Suprapubic skin (tissue), 4 donors: ENCODE measurements around the gene IRX4. TPM values are rescaled to one million over a fixed set of nuclear protein-coding genes. Genes with fewer than 3 reads are reported as not detected.
A peak's percentile ranks its signal among the peaks of the same experiment; 100 is the strongest.

Experiments used
- DNase-seq, 2 donors: peaks; one replicate each; pipeline ENCODE4 v3.0.0-alpha.2; 2019; ENCODE audit warnings: low spot score in 2 of 2
- H3K27ac ChIP-seq: fragments of 200-600 bp; sonication (generic); one replicate; pipeline ENCODE4 v1.5.1; 2019
- H3K27me3 ChIP-seq: fragments of 200-600 bp; sonication (generic); one replicate; pipeline ENCODE4 v1.5.1; 2019
- H3K36me3 ChIP-seq: fragments of 200-600 bp; sonication (generic); one replicate; pipeline ENCODE4 v1.5.1; 2019
- H3K4me1 ChIP-seq: fragments of 200-600 bp; sonication (generic); one replicate; pipeline ENCODE4 v1.5.1; 2019
- H3K4me3 ChIP-seq: fragments of 200-600 bp; sonication (generic); one replicate; pipeline ENCODE4 v1.5.1; 2019; ENCODE audit warnings: mild to moderate bottlenecking
- H3K9me3 ChIP-seq: fragments of 200-600 bp; sonication (generic); one replicate; pipeline ENCODE4 v1.5.1; 2019
- EP300 ChIP-seq: sonication (generic); formaldehyde crosslinking; IDR thresholded peaks from one replicate; pipeline ENCODE4 v1.6.1; 2017; ENCODE audit warnings: antibody characterized with exemption
- POLR2A ChIP-seq, 2 donors: fragments of 450-650 bp; IDR thresholded peaks; one replicate each; pipeline ENCODE4 v1.6.1; 2017; ENCODE audit warnings: antibody characterized with exemption in 2 of 2, mild to moderate bottlenecking in 2 of 2, moderate library complexity in 2 of 2
- POLR2AphosphoS5 ChIP-seq, 3 donors: sonication (generic); formaldehyde crosslinking; IDR thresholded peaks; one replicate each; pipeline ENCODE4 v1.6.1; 2017; ENCODE audit warnings: antibody characterized with exemption in 3 of 3
- WGBS: methylation state at CpG from one replicate; pipeline ENCODE4 v1.1.5; 2018; 5-methylcytosine and 5-hydroxymethylcytosine counted together
- total RNA-seq, 4 donors: library from RNA; depleted of rRNA; stranded (reverse); fragments of >200 nt; gene quantifications; one replicate each; pipeline ENCODE4 v1.1.0, GENCODE V29; 2016
- TF ChIP-seq, protein P1 (sequence below), 2 donors: fragments of 200-600 bp in 1 of 2; fragments of 450-650 bp in 1 of 2; sonication (generic) in 1 of 2; IDR thresholded peaks; one replicate each; pipeline ENCODE4 v1.5.1; 2016 to 2019; ENCODE audit warnings: antibody characterized with exemption in 2 of 2, mild to moderate bottlenecking in 1 of 2, moderate library complexity in 1 of 2

The IRX4 gene
- total RNA-seq, 4 donors from 2014 or later = 20.3 to 45.9 (median 33.5) TPM

- H3K9me3 ChIP-seq = no peaks in the 10 kb centered on the region
- H3K4me3 ChIP-seq = no peak overlapping the region
- peaks cover 29% of the 10 kb centered on the region for H3K36me3 ChIP-seq
- no peak for TF ChIP-seq POLR2AphosphoS5 (IDR thresholded peaks at IDR 0.05)
- no peak for TF ChIP-seq POLR2A (IDR thresholded peaks at IDR 0.05)
- TF ChIP-seq, protein P1, sequence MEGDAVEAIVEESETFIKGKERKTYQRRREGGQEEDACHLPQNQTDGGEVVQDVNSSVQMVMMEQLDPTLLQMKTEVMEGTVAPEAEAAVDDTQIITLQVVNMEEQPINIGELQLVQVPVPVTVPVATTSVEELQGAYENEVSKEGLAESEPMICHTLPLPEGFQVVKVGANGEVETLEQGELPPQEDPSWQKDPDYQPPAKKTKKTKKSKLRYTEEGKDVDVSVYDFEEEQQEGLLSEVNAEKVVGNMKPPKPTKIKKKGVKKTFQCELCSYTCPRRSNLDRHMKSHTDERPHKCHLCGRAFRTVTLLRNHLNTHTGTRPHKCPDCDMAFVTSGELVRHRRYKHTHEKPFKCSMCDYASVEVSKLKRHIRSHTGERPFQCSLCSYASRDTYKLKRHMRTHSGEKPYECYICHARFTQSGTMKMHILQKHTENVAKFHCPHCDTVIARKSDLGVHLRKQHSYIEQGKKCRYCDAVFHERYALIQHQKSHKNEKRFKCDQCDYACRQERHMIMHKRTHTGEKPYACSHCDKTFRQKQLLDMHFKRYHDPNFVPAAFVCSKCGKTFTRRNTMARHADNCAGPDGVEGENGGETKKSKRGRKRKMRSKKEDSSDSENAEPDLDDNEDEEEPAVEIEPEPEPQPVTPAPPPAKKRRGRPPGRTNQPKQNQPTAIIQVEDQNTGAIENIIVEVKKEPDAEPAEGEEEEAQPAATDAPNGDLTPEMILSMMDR (IDR thresholded peaks at IDR 0.05) = no peak
- H3K27ac ChIP-seq = no peak overlapping the region
- peaks cover 99% of the 10 kb centered on the region for H3K27me3 ChIP-seq
- DNase-seq = no peak
- 45% methylated on average over 21 of the region's 48 CpGs for WGBS
- H3K4me1 ChIP-seq = peaks cover 54% of the 10 kb centered on the region
Measured at GRCh38 chr5:1879292-1880263, 3.1 kb downstream of the IRX4 start.

DNA sequence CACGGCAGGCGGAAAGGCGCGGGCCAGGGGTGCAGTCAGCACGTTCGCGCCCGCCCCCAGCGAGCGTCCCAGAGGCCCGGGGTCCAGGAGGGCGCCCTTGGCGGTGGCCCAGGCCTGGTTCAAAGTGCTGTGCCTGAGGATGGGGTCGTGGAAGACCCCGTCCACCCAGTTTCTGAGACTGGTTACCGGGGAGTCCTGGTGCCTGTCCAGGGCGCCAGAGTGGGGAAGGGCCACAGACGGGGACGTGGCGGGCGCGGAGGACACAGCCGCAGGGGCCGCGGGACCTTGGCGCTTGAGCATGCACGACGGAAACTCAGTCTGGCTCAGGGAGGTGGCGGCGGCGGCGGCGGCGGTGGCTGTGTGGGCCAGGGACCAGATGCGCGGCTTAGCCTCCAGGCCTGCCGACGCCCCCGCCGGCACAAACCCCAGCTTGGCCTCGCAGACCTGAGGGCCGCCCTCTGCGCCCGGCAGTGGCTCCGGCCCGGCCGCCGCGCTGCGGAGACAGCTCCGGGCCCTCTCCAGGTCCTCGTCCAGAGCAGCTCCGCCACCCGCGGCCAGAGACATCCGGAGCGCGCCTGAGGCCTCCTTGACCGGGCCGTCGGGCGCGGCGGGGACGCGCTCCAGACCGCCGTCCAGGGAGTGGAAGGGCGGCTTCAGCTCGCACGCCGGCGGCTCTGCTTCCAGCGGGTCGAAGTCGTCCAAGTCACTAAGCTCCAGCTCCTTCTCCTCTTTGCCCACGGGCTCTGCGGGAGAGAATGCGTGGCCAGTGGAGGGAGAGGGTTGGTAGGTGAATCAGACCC is 4.5 kb downstream of the IRX4 start:
- WGBS = 63% methylated on average over 12 of the region's 79 CpGs
- Histone ChIP-seq H3K36me3 (peaks cover 29% of the 10 kb centered on the region), H3K4me3 (no peak overlapping the region), H3K27me3 (peaks cover 99% of the 10 kb centered on the region), H3K9me3 (no peaks in the 10 kb centered on the region), H3K4me1 (peaks cover 43% of the 10 kb centered on the region), H3K27ac (no peak overlapping the region)
- DNase-seq = no peak
- TF ChIP-seq POLR2A (IDR thresholded peaks at IDR 0.05) (no peak), EP300 (no peak), POLR2AphosphoS5 (IDR thresholded peaks at IDR 0.05) (no peak)
- TF ChIP-seq, protein P1 (IDR thresholded peaks at IDR 0.05) = no peak

- TF ChIP-seq, protein P1 (IDR thresholded peaks at IDR 0.05) = no peak
- TF ChIP-seq POLR2A (IDR thresholded peaks at IDR 0.05) = no peak
- TF ChIP-seq POLR2AphosphoS5 (IDR thresholded peaks at IDR 0.05) = no peak
- TF ChIP-seq EP300 = no peak
- Histone ChIP-seq H3K27me3 (peaks cover 99% of the 10 kb centered on the region), H3K27ac (no peak overlapping the region), H3K4me1 (peaks cover 34% of the 10 kb centered on the region), H3K9me3 (no peaks in the 10 kb centered on the region), H3K36me3 (peaks cover 29% of the 10 kb centered on the region), H3K4me3 (no peak overlapping the region)
- 52% methylated on average over 22 of the region's 46 CpGs for WGBS
- no peak for DNase-seq
Measured at GRCh38 chr5:1877103-1878049, 5.3 kb downstream of the IRX4 start.

DNA sequence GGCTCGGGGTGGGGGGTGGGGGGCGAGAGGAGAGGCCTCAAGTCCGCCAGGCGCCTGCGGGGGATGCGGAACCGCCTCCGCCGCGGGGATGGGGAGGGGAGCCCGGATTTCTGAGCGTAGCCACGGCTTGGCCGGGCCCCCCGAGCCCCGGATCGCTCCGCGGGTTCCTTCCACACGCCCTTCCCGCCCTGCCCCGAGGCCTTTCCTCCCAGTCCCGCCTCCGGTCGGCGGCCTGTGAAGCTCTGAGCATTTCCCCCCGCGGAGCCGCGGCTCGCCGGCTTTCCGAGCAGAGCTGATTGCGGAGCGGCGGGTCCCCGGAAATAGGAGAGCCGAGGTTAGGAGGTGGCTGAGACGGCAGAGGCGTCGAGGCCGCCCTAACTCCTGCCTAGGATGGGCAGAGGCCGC is 6.1 kb downstream of the IRX4 start:
- Histone ChIP-seq H3K9me3 (no peaks in the 10 kb centered on the region), H3K4me1 (peaks cover 27% of the 10 kb centered on the region), H3K36me3 (peaks cover 29% of the 10 kb centered on the region), H3K4me3 (peak overlapping the region; percentile 14), H3K27me3 (peaks cover 98% of the 10 kb centered on the region), H3K27ac (no peak overlapping the region)
- no peak for DNase-seq
- TF ChIP-seq POLR2A (IDR thresholded peaks at IDR 0.05) = no peak
- TF ChIP-seq EP300 = no peak
- TF ChIP-seq POLR2AphosphoS5 (IDR thresholded peaks at IDR 0.05) = no peak
- TF ChIP-seq, protein P1 (IDR thresholded peaks at IDR 0.05) = no peak
- WGBS = 71% methylated on average over 5 of the region's 43 CpGs
